SK-N-SH (cell line): ENCODE measurements around the gene TRDMT1. TPM values are rescaled to one million over a fixed set of nuclear protein-coding genes. Genes with fewer than 3 reads are reported as not detected.

ENCODE experiments used
- CTCF ChIA-PET: fragments of 300-600, 350-600 bp; formaldehyde crosslinking; extraction: SDS; loops from one replicate; lab custom pipeline; 2021; lab: Yijun Ruan, JAX
- POLR2A ChIA-PET: fragments of 350-600 bp; sonication (Branson Sonifier 250); formaldehyde crosslinking; extraction: SDS; loops from one replicate; lab custom pipeline; 2020; ENCODE audit warnings: antibody characterized with exemption, inconsistent platforms; lab: Yijun Ruan, JAX
- DNase-seq: peaks from one replicate; pipeline ENCODE4 v3.0.0; 2012
- H2AFZ ChIP-seq: fragments of 200-600 bp; sonication (generic); 2 replicates; pipeline ENCODE4 v1.8.1; 2016; ENCODE audit warnings: antibody characterized with exemption, mild to moderate bottlenecking, low read depth
- H3F3A ChIP-seq: fragments of 200-600 bp; sonication (generic); replicated peaks from 2 replicates; pipeline ENCODE3; 2016; ENCODE audit warnings: antibody characterized with exemption, mild to moderate bottlenecking; ENCODE audit not compliant: insufficient read depth
- H3K27ac ChIP-seq, 2 experiments: fragments of 200-500 bp in 1 of 2; fragments of 200-600 bp in 1 of 2; sonication (Bioruptor generic) in 1 of 2; sonication (generic), shearing (Covaris generic) in 1 of 2; 2 replicates each; pipeline versions ENCODE4 v1.5.1 to v1.6.1; 2014 to 2016; ENCODE audit warnings: low read depth in 2 of 2, inconsistent platforms in 1 of 2, low read length in 1 of 2, mild to moderate bottlenecking in 1 of 2, mixed read lengths in 1 of 2
- H3K27me3 ChIP-seq: fragments of 200-600 bp; sonication (generic), shearing (Covaris generic); 2 replicates; pipeline ENCODE4 v1.6.1; 2016; ENCODE audit warnings: mixed run types; ENCODE audit not compliant: insufficient read depth
- H3K36me3 ChIP-seq, 2 experiments: fragments of 200-500 bp in 1 of 2; fragments of 200-600 bp in 1 of 2; sonication (Bioruptor generic) in 1 of 2; sonication (generic) in 1 of 2; replicated peaks in 1 of 2; 2 replicates each; pipeline versions ENCODE3 to v1.5.1; 2014 to 2016; ENCODE audit warnings: low read length in 1 of 2, mild to moderate bottlenecking in 1 of 2; ENCODE audit not compliant: insufficient read depth in 2 of 2, control insufficient read depth in 1 of 2
- H3K4me1 ChIP-seq, 2 experiments: fragments of 200-500 bp in 1 of 2; fragments of 200-600 bp in 1 of 2; sonication (Bioruptor generic) in 1 of 2; sonication (generic), shearing (Covaris generic) in 1 of 2; 2 replicates each; pipeline versions ENCODE4 v1.5.1 to v1.6.1; 2014 to 2016; ENCODE audit warnings: low read depth in 1 of 2, low read length in 1 of 2, mixed run types in 1 of 2; ENCODE audit not compliant: insufficient read depth in 2 of 2, control insufficient read depth in 1 of 2
- H3K4me2 ChIP-seq: fragments of 200-600 bp; sonication (generic), shearing (Covaris generic); 2 replicates; pipeline ENCODE4 v1.6.1; 2017; ENCODE audit warnings: mixed run types
- H3K4me3 ChIP-seq, 2 experiments: fragments of 200-500 bp in 1 of 2; fragments of 200-600 bp in 1 of 2; sonication (Bioruptor generic) in 1 of 2; sonication (generic), shearing (Covaris generic) in 1 of 2; 2 replicates each; pipeline versions ENCODE4 v1.5.1 to v1.8.1; 2014 to 2016; ENCODE audit warnings: low read depth in 2 of 2, inconsistent platforms in 1 of 2, low read length in 1 of 2, mild to moderate bottlenecking in 1 of 2, mixed read lengths in 1 of 2, moderate library complexity in 1 of 2
- H3K79me2 ChIP-seq: fragments of 200-600 bp; sonication (generic); 2 replicates; pipeline ENCODE4 v1.8.1; 2017; ENCODE audit warnings: mild to moderate bottlenecking; ENCODE audit not compliant: insufficient read depth
- H3K9ac ChIP-seq: fragments of 200-600 bp; sonication (generic); 2 replicates; pipeline ENCODE4 v1.6.1; 2017; ENCODE audit warnings: mixed run types
- H3K9me2 ChIP-seq: fragments of 200-600 bp; sonication (generic); 2 replicates; pipeline ENCODE4 v1.6.1; 2017; ENCODE audit warnings: mixed run types
- H3K9me3 ChIP-seq: fragments of 200-600 bp; sonication (generic); 2 replicates; pipeline ENCODE4 v1.6.1; 2017; ENCODE audit warnings: mixed run types, mild to moderate bottlenecking, moderate library complexity
- H4K20me1 ChIP-seq: fragments of 200-600 bp; sonication (generic); 2 replicates; pipeline ENCODE4 v1.6.1; 2017; ENCODE audit warnings: mild to moderate bottlenecking, mixed run types; ENCODE audit not compliant: insufficient read depth
- ELF1 ChIP-seq: IDR thresholded peaks from 2 replicates; pipeline ENCODE4 v1.4.0; 2012
- EP300 ChIP-seq, 2 experiments: IDR thresholded peaks; 2 replicates each; pipeline versions ENCODE4 v1.4.0 to v1.6.1; 2012; ENCODE audit warnings: borderline replicate concordance in 1 of 2, low read depth in 1 of 2, low read length in 1 of 2
- FOXM1 ChIP-seq: IDR thresholded peaks from 2 replicates; pipeline ENCODE4 v1.4.0; 2012; ENCODE audit warnings: low read depth, mild to moderate bottlenecking
- MEF2A ChIP-seq: IDR thresholded peaks from 2 replicates; pipeline ENCODE4 v1.4.0; 2012; ENCODE audit warnings: low read depth, borderline replicate concordance
- MXI1 ChIP-seq: IDR thresholded peaks from 2 replicates; pipeline ENCODE4 v1.6.1; 2012; ENCODE audit warnings: mild to moderate bottlenecking, low read depth, low read length, improper control_type of control experiment
- NFIC ChIP-seq: IDR thresholded peaks from 2 replicates; pipeline ENCODE4 v1.4.0; 2012; ENCODE audit warnings: borderline replicate concordance
- POLR2AphosphoS5 ChIP-seq: IDR thresholded peaks from 2 replicates; pipeline ENCODE4 v1.6.1; 2012; ENCODE audit warnings: low read depth, low read length
- RAD21 ChIP-seq: IDR thresholded peaks from 2 replicates; pipeline ENCODE4 v1.6.1; 2012; ENCODE audit warnings: mild to moderate bottlenecking, low read length
- RCOR1 ChIP-seq: fragments of 150-350 bp; IDR thresholded peaks from 2 replicates; pipeline ENCODE4 v1.6.1; 2017; ENCODE audit warnings: antibody characterized with exemption, low read length
- RFX5 ChIP-seq: IDR thresholded peaks from 2 replicates; pipeline ENCODE4 v1.6.1; 2012; ENCODE audit warnings: mild to moderate bottlenecking, improper control_type of control experiment, low read length
- RXRA ChIP-seq: IDR thresholded peaks from 2 replicates; pipeline ENCODE4 v1.4.0; 2012; ENCODE audit warnings: low read depth, mild to moderate bottlenecking, borderline replicate concordance
- SMC3 ChIP-seq: IDR thresholded peaks from 2 replicates; pipeline ENCODE4 v1.6.1; 2012; ENCODE audit warnings: low read depth, low read length, improper control_type of control experiment
- TCF12 ChIP-seq: IDR thresholded peaks from 2 replicates; pipeline ENCODE4 v1.4.0; 2012
- TEAD4 ChIP-seq: IDR thresholded peaks from 2 replicates; pipeline ENCODE4 v1.4.0; 2012; ENCODE audit warnings: mild to moderate bottlenecking, borderline replicate concordance; ENCODE audit not compliant: insufficient read depth
- YY1 ChIP-seq: IDR thresholded peaks from 2 replicates; pipeline ENCODE4 v1.4.0; 2012; ENCODE audit warnings: low read depth, mild to moderate bottlenecking
- WGBS: methylation state at CpG from one replicate; pipeline ENCODE4 v1.1.6; 2017; ENCODE audit warnings: low lambda C conversion rate; 5-methylcytosine and 5-hydroxymethylcytosine counted together
- polyA plus RNA-seq, 3 experiments: library from polyadenylated mRNA; depleted of rRNA; stranded (reverse); fragments of >200 nt; gene quantifications; 2 replicates each; pipeline ENCODE4 v1.2.3, GENCODE V29; 2012
- TF ChIP-seq, protein P1 (sequence below): IDR thresholded peaks from 2 replicates; pipeline ENCODE4 v1.4.0; 2012; ENCODE audit warnings: low read depth, borderline replicate concordance
- TF ChIP-seq, protein P2 (sequence below): IDR thresholded peaks from 2 replicates; pipeline ENCODE4; 2012
- TF ChIP-seq, protein P3 (sequence below): IDR thresholded peaks from 2 replicates; pipeline ENCODE4 v1.4.0; 2012; ENCODE audit warnings: low read depth
- TF ChIP-seq, protein P4 (sequence below): fragments of 150-350 bp; IDR thresholded peaks from 2 replicates; pipeline ENCODE4 v1.6.1; 2017; ENCODE audit warnings: antibody characterized with exemption, low read length, low read depth, borderline replicate concordance

TRDMT1 gene
- polyA plus RNA-seq, 1 of the 3 experiments (the other 2 are of a cell fraction), result 3.1 TPM

DNA sequence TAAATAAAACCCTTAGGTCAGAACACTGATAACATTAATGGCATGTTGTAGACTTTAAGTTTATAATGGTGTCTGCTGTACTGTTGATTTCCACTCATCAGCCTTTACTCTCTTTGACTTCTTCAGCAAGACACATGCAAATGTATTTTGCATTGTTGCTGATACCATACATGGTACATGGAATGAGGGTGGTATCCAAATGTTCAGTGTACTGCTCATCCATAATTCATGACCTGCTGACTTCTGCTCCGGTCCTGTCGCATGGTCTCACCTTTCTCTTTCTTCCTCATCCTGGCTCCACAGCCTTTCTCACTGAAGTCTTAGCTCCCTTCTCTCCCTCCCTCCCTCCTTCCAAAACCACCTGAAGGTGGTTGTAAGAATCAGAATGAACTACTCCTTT lies 67.2 kb downstream of the TRDMT1 start:
- H3K4me1 ChIP-seq, result no peaks in the 10 kb centered on the region
- H3K27me3 ChIP-seq, result no peaks in the 10 kb centered on the region
- no peaks in the 10 kb centered on the region for H3K36me3 ChIP-seq
- no peak overlapping the region for H3K4me3 ChIP-seq
- H4K20me1 ChIP-seq, result no peaks in the 10 kb centered on the region
- ChIA-PET POLR2A (no interaction called here), CTCF (no interaction called here)
- no peak for DNase-seq
- H3K9me3 ChIP-seq, result no peaks in the 10 kb centered on the region
- 93% methylated on average over 2 of the region's 2 CpGs for WGBS
- no peak for TF ChIP-seq MEF2A
- TF ChIP-seq, protein P1, sequence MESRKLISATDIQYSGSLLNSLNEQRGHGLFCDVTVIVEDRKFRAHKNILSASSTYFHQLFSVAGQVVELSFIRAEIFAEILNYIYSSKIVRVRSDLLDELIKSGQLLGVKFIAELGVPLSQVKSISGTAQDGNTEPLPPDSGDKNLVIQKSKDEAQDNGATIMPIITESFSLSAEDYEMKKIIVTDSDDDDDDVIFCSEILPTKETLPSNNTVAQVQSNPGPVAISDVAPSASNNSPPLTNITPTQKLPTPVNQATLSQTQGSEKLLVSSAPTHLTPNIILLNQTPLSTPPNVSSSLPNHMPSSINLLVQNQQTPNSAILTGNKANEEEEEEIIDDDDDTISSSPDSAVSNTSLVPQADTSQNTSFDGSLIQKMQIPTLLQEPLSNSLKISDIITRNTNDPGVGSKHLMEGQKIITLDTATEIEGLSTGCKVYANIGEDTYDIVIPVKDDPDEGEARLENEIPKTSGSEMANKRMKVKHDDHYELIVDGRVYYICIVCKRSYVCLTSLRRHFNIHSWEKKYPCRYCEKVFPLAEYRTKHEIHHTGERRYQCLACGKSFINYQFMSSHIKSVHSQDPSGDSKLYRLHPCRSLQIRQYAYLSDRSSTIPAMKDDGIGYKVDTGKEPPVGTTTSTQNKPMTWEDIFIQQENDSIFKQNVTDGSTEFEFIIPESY, result no peak
- no peak for TF ChIP-seq NFIC
- TF ChIP-seq RFX5, result no peak
- TF ChIP-seq, protein P2, sequence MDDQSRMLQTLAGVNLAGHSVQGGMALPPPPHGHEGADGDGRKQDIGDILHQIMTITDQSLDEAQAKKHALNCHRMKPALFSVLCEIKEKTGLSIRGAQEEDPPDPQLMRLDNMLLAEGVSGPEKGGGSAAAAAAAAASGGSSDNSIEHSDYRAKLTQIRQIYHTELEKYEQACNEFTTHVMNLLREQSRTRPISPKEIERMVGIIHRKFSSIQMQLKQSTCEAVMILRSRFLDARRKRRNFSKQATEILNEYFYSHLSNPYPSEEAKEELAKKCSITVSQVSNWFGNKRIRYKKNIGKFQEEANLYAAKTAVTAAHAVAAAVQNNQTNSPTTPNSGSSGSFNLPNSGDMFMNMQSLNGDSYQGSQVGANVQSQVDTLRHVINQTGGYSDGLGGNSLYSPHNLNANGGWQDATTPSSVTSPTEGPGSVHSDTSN, result no peak
- H3K4me2 ChIP-seq, result no peak overlapping the region
- no peak overlapping the region for H2AFZ ChIP-seq
- H3K27ac ChIP-seq, result no peak overlapping the region
- no peak overlapping the region for H3K9ac ChIP-seq
- H3K79me2 ChIP-seq, result no peaks in the 10 kb centered on the region
- H3K9me2 ChIP-seq, result no peaks in the 10 kb centered on the region
- peaks cover 3% of the 10 kb centered on the region for H3F3A ChIP-seq

DNA sequence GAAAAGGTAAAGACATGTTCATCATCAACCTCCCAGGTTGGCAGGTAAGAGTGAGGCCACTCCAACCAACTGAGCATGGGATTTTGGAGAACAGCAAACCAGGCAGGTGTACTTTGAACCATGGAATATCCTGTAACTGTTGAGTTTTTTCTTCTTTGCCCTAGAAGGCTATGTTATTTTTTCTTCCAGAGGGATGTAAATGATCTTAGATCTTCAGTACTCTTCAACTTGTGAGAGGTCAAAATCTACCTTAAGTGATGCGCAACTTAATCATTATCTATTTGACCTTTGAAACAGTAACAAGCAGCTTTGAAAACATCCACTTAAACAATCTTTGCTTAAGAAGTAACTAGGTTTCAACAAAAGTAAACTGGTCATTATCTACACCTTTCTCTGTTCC lies 71.7 kb downstream of the TRDMT1 start, which contains the start of gene CUBN:
Gene CUBN (minus strand): TSS at position 71 of the 400 bp plus-strand sequence. CDS start 46 bp downstream, at position 25.
- POLR2A ChIA-PET, result no interaction called here

More for the DNA sequence above, 71.7 kb downstream of the TRDMT1 start, which contains the start of gene CUBN:
- H3K27me3 ChIP-seq, result no peaks in the 10 kb centered on the region
- WGBS, result 97% methylated on average over 1 of the region's 1 CpG
- H3F3A ChIP-seq, result no peaks in the 10 kb centered on the region
- H3K27ac ChIP-seq, result no peak within 1 kb of the TSS
- H3K79me2 ChIP-seq, result no peaks in the 10 kb centered on the region
- H3K36me3 ChIP-seq, result no peaks in the 10 kb centered on the region
- no peaks in the 10 kb centered on the region for H4K20me1 ChIP-seq
- H2AFZ ChIP-seq, result no peak within 1 kb of the TSS
- no peaks in the 10 kb centered on the region for H3K4me1 ChIP-seq
- no peaks in the 10 kb centered on the region for H3K9me2 ChIP-seq
- CTCF ChIA-PET, result no interaction called here
- no peak within 1 kb of the TSS for H3K9ac ChIP-seq
- no peak for DNase-seq
- no peak within 1 kb of the TSS for H3K4me3 ChIP-seq
- no peaks in the 10 kb centered on the region for H3K9me3 ChIP-seq
- no peak within 1 kb of the TSS for H3K4me2 ChIP-seq
- TF ChIP-seq FOXM1 (no peak), RXRA (no peak), TCF12 (no peak), TEAD4 (no peak), RFX5 (no peak), POLR2AphosphoS5 (no peak), YY1 (no peak), ELF1 (no peak), NFIC (no peak), SMC3 (no peak), RCOR1 (no peak), MXI1 (no peak), RAD21 (no peak), EP300 (IDR thresholded peaks at IDR 0.05; ENCODE audit: borderline replicate concordance in 1 of 2, low read depth in 1 of 2, low read length in 1 of 2) (no peak)
- TF ChIP-seq, protein P2, result no peak
- TF ChIP-seq, protein P3, sequence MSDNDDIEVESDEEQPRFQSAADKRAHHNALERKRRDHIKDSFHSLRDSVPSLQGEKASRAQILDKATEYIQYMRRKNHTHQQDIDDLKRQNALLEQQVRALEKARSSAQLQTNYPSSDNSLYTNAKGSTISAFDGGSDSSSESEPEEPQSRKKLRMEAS, result no peak
- TF ChIP-seq, protein P4, sequence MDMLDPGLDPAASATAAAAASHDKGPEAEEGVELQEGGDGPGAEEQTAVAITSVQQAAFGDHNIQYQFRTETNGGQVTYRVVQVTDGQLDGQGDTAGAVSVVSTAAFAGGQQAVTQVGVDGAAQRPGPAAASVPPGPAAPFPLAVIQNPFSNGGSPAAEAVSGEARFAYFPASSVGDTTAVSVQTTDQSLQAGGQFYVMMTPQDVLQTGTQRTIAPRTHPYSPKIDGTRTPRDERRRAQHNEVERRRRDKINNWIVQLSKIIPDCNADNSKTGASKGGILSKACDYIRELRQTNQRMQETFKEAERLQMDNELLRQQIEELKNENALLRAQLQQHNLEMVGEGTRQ, result no peak
